ENCODE data around the gene BCAS3. TPM values are rescaled to one million over a fixed set of nuclear protein-coding genes. Genes with fewer than 3 reads are reported as not detected.

The BCAS3 gene
- total and polyA plus RNA-seq, 2 donors (not counting 1 experiment from before 2014, with no cell fraction given), result 13.9 to 73.4 TPM

GRCh38 chr17:61160204-61160603 is 482.6 kb downstream of the BCAS3 start:
- H3K79me2 ChIP-seq (ENCODE audit: control insufficient read depth, insufficient read depth, low read length), result no peaks in the 10 kb centered on the region
- H3K9me3 Mint-ChIP-seq (ENCODE audit: insufficient read depth), result peaks cover 4% of the 10 kb centered on the region
- H3K27me3 Mint-ChIP-seq, result no peaks in the 10 kb centered on the region
- intact Hi-C loops (cut with micrococcal nuclease), result no loop called here
- no peak overlapping the region for H3K9ac ChIP-seq (ENCODE audit: low read length)
- ChIA-PET CTCF (no interaction called here), POLR2A (no interaction called here)
- ATAC-seq (ENCODE audit: low read depth) (no peak), DNase-seq (no peak)
- no peak overlapping the region for H3K4me2 ChIP-seq (replicated peaks; ENCODE audit: low read depth, low read length, poor library complexity, severe bottlenecking)
- H3K4me3 Mint-ChIP-seq, result no peak overlapping the region
- no peaks in the 10 kb centered on the region for H3K27me3 ChIP-seq (replicated peaks in 1 of 4; ENCODE audit: control extremely low read depth in 1 of 4, control insufficient read depth in 3 of 4, insufficient read depth in 4 of 4, low read length in 3 of 4)
- no peak overlapping the region for H2AFZ ChIP-seq (ENCODE audit: insufficient read depth, low read depth, low read length, poor library complexity, severe bottlenecking)
- no peaks in the 10 kb centered on the region for H3K4me1 ChIP-seq (ENCODE audit: control insufficient read depth in 2 of 2, insufficient read depth in 2 of 2, low read length in 2 of 2)
- H3K27ac ChIP-seq (ENCODE audit: low read length in 2 of 2), result no peak overlapping the region
- no peak for TF ChIP-seq EZH2 (IDR thresholded peaks at IDR 0.05; ENCODE audit: borderline replicate concordance, insufficient read depth, low read depth, low read length, poor library complexity, severe bottlenecking)
- TF ChIP-seq CTCF (IDR thresholded peaks at IDR 0.05), result no peak
- H4K20me1 ChIP-seq (ENCODE audit: control insufficient read depth, insufficient read depth, low read length, poor library complexity, severe bottlenecking), result no peaks in the 10 kb centered on the region
- H3K9me3 ChIP-seq (ENCODE audit: control extremely low read depth in 1 of 3, control insufficient read depth in 2 of 3, insufficient read depth in 1 of 3, low read length in 2 of 3), result peaks cover 0 to 6% (median 5%) of the 10 kb centered on the region in 3 donors
- 93% methylated on average over 4 of the region's 4 CpGs for WGBS (ENCODE audit: insufficient coverage)
- H3K27ac Mint-ChIP-seq, result no peak overlapping the region
- no peaks in the 10 kb centered on the region for H3K36me3 ChIP-seq (replicated peaks in 1 of 2; ENCODE audit: control extremely low read depth in 1 of 2, control insufficient read depth in 1 of 2, extremely low read depth in 1 of 2, insufficient read depth in 2 of 2, low read length in 1 of 2)
- peaks cover 9% of the 10 kb centered on the region for H3K4me1 Mint-ChIP-seq
- no peak overlapping the region for H3K4me3 ChIP-seq (ENCODE audit: control extremely low read depth in 1 of 5, extremely low read depth in 1 of 5, insufficient read depth in 1 of 5, low read depth in 2 of 5, low read length in 4 of 5)

GRCh38 chr17:61160789-61161445 is 483.3 kb downstream of the BCAS3 start:
- H3K4me2 ChIP-seq (replicated peaks; ENCODE audit: low read depth, low read length, poor library complexity, severe bottlenecking), result no peak overlapping the region
- ATAC-seq (ENCODE audit: low read depth) (no peak), DNase-seq (no peak)
- WGBS (ENCODE audit: insufficient coverage), result no CpG with 5 or more reads among the region's 2 CpGs
- H2AFZ ChIP-seq (ENCODE audit: insufficient read depth, low read depth, low read length, poor library complexity, severe bottlenecking), result no peak overlapping the region
- H3K36me3 ChIP-seq (replicated peaks in 1 of 2; ENCODE audit: control extremely low read depth in 1 of 2, control insufficient read depth in 1 of 2, extremely low read depth in 1 of 2, insufficient read depth in 2 of 2, low read length in 1 of 2), result no peaks in the 10 kb centered on the region
- no peaks in the 10 kb centered on the region for H3K27me3 ChIP-seq (replicated peaks in 1 of 4; ENCODE audit: control extremely low read depth in 1 of 4, control insufficient read depth in 3 of 4, insufficient read depth in 4 of 4, low read length in 3 of 4)
- H3K79me2 ChIP-seq (ENCODE audit: control insufficient read depth, insufficient read depth, low read length), result no peaks in the 10 kb centered on the region
- POLR2A ChIA-PET, result no interaction called here
- no peaks in the 10 kb centered on the region for H4K20me1 ChIP-seq (ENCODE audit: control insufficient read depth, insufficient read depth, low read length, poor library complexity, severe bottlenecking)
- no peak overlapping the region for H3K9ac ChIP-seq (ENCODE audit: low read length)
- peaks cover 0 to 6% (median 5%) of the 10 kb centered on the region in 3 donors for H3K9me3 ChIP-seq (ENCODE audit: control extremely low read depth in 1 of 3, control insufficient read depth in 2 of 3, insufficient read depth in 1 of 3, low read length in 2 of 3)
- H3K4me3 ChIP-seq (ENCODE audit: control extremely low read depth in 1 of 5, extremely low read depth in 1 of 5, insufficient read depth in 1 of 5, low read depth in 2 of 5, low read length in 4 of 5), result no peak overlapping the region
- Mint-ChIP-seq H3K27me3 (no peaks in the 10 kb centered on the region), H3K27ac (no peak overlapping the region), H3K4me3 (no peak overlapping the region), H3K4me1 (peaks cover 9% of the 10 kb centered on the region), H3K9me3 (ENCODE audit: insufficient read depth) (peaks cover 4% of the 10 kb centered on the region)
- TF ChIP-seq EZH2 (IDR thresholded peaks at IDR 0.05; ENCODE audit: borderline replicate concordance, insufficient read depth, low read depth, low read length, poor library complexity, severe bottlenecking) (no peak), CTCF (IDR thresholded peaks at IDR 0.05) (no peak)
- intact Hi-C loops (cut with micrococcal nuclease), result no loop called here
- CTCF ChIA-PET, result no interaction called here
- H3K4me1 ChIP-seq (ENCODE audit: control insufficient read depth in 2 of 2, insufficient read depth in 2 of 2, low read length in 2 of 2), result no peaks in the 10 kb centered on the region
- H3K27ac ChIP-seq (ENCODE audit: low read length in 2 of 2), result no peak overlapping the region
